Lower leg skin (tissue), 3 donors: Measurements from ENCODE around the gene NCAM1.

ENCODE experiments used
- CTCF ChIP-seq, 3 donors: fragments of 450-650 bp; IDR thresholded peaks; one replicate each; pipeline ENCODE4 v1.5.1; 2016; ENCODE audit warnings: antibody characterized with exemption in 3 of 3, mild to moderate bottlenecking in 3 of 3, moderate library complexity in 2 of 3
- POLR2A ChIP-seq, 2 donors: fragments of 450-650 bp; IDR thresholded peaks; one replicate each; pipeline ENCODE4 v1.6.1; 2016 to 2017; ENCODE audit warnings: antibody characterized with exemption in 2 of 2, mild to moderate bottlenecking in 1 of 2, moderate library complexity in 1 of 2

- TF ChIP-seq CTCF (IDR thresholded peaks at IDR 0.05): no peak
- no peak for TF ChIP-seq POLR2A (IDR thresholded peaks at IDR 0.05)
These were observed 211.9 kb downstream of the NCAM1 start for GRCh38 chr11:113173126-113173525.
